H1 (cell line): ENCODE data around the gene RINT1. TPM values are rescaled to one million over a fixed set of nuclear protein-coding genes. Genes with fewer than 3 reads are reported as not detected.

ENCODE experiments used
- CTCF ChIA-PET: fragments of 300-600 bp; sonication (Branson Sonifier 250); formaldehyde crosslinking; loops from one replicate; lab custom pipeline; 2021; ENCODE audit not compliant: partially characterized antibody; lab: Charles Lee
- POLR2A ChIA-PET: fragments of 300-600 bp; sonication (Branson Sonifier 250); formaldehyde crosslinking; loops from one replicate; lab custom pipeline; 2021; ENCODE audit warnings: inconsistent platforms; ENCODE audit not compliant: partially characterized antibody; lab: Charles Lee
- DNase-seq, 2 experiments: peaks; one replicate each; pipeline versions ENCODE4 v3.0.0 to v3.0.0-alpha.2; 2010 to 2022; ENCODE audit warnings: low spot score in 2 of 2, low read depth in 1 of 2, mixed read lengths in 1 of 2
- FAIRE-seq: peaks from 2 replicates; lab custom pipeline; 2011; peaks lifted over from hg19 to GRCh38; lab: Jason Lieb, UNC
- H2AFZ ChIP-seq: 2 replicates; pipeline ENCODE4 v1.8.1; 2012; ENCODE audit warnings: low read length, inconsistent platforms
- H2AK5ac ChIP-seq: 2 replicates; pipeline ENCODE4 v1.6.1; 2013; ENCODE audit warnings: low read depth, low read length
- H2BK120ac ChIP-seq: replicated peaks from 2 replicates; pipeline ENCODE3; 2013; ENCODE audit warnings: low read depth, low read length, inconsistent platforms
- H2BK12ac ChIP-seq: 2 replicates; pipeline ENCODE4 v1.6.1; 2013; ENCODE audit warnings: low read depth, low read length
- H2BK15ac ChIP-seq: 2 replicates; pipeline ENCODE4 v1.6.1; 2013; ENCODE audit warnings: low read length
- H2BK20ac ChIP-seq: 2 replicates; pipeline ENCODE4 v1.6.1; 2013; ENCODE audit warnings: low read length
- H2BK5ac ChIP-seq: 2 replicates; pipeline ENCODE4 v1.6.1; 2013; ENCODE audit warnings: low read depth, low read length
- H3K14ac ChIP-seq: 2 replicates; pipeline ENCODE4 v1.6.1; 2013; ENCODE audit warnings: inconsistent platforms; ENCODE audit not compliant: insufficient read length
- H3K18ac ChIP-seq: 2 replicates; pipeline ENCODE4 v1.6.1; 2013; ENCODE audit warnings: low read length; ENCODE audit errors: extremely low read depth
- H3K23ac ChIP-seq: 2 replicates; pipeline ENCODE4 v1.6.1; 2013; ENCODE audit warnings: inconsistent platforms; ENCODE audit not compliant: insufficient read length
- H3K23me2 ChIP-seq: 2 replicates; pipeline ENCODE4 v1.6.1; 2013; ENCODE audit warnings: low read depth, low read length
- H3K27ac ChIP-seq: 2 replicates; pipeline ENCODE4 v1.6.1; 2011; ENCODE audit warnings: low read depth, low read length, inconsistent platforms
- H3K27me3 ChIP-seq, 4 experiments: replicated peaks in 1 of 4; 1 replicate in 1 of 4; 2 replicates in 3 of 4; pipeline versions ENCODE4 v1.6.1 to v1.8.1; 2011 to 2013; ENCODE audit warnings: low read length in 3 of 4, mild to moderate bottlenecking in 3 of 4, inconsistent platforms in 2 of 4, mixed read lengths in 2 of 4, moderate library complexity in 1 of 4; ENCODE audit not compliant: control insufficient read depth in 3 of 4, insufficient read depth in 3 of 4; ENCODE audit errors: extremely low read depth in 1 of 4
- H3K36me3 ChIP-seq, 4 experiments: 2 replicates each; pipeline versions ENCODE4 v1.6.1 to v1.8.1; 2011 to 2013; ENCODE audit warnings: mild to moderate bottlenecking in 4 of 4, low read length in 3 of 4, moderate library complexity in 2 of 4, control low read depth in 1 of 4, inconsistent platforms in 1 of 4; ENCODE audit not compliant: insufficient read depth in 4 of 4, control insufficient read depth in 2 of 4
- H3K4ac ChIP-seq: replicated peaks from 2 replicates; pipeline ENCODE3; 2013; ENCODE audit warnings: low read length, low read depth, mixed read lengths, inconsistent platforms; ENCODE audit not compliant: insufficient read length
- H3K4me1 ChIP-seq, 4 experiments: replicated peaks in 1 of 4; 1 replicate in 1 of 4; 2 replicates in 3 of 4; pipeline versions ENCODE4 v1.6.1 to v1.8.1; 2011 to 2013; ENCODE audit warnings: low read length in 3 of 4, inconsistent platforms in 2 of 4, mixed read lengths in 1 of 4; ENCODE audit not compliant: insufficient read depth in 4 of 4, control insufficient read depth in 3 of 4
- H3K4me2 ChIP-seq, 2 experiments: 2 replicates each; pipeline versions ENCODE4 v1.6.1 to v1.8.1; 2011 to 2013; ENCODE audit warnings: low read depth in 2 of 2, low read length in 2 of 2, control low read depth in 1 of 2, inconsistent platforms in 1 of 2, mild to moderate bottlenecking in 1 of 2; ENCODE audit not compliant: insufficient read depth in 1 of 2
- H3K4me3 ChIP-seq, 4 experiments: fragments of 200-600, 300-600 bp in 1 of 4; sonication (generic), shearing (Covaris generic), sonication (Bioruptor Twin) in 1 of 4; 2 replicates each; pipeline versions ENCODE4 v1.5.1 to v1.8.1; 2011 to 2016; ENCODE audit warnings: low read length in 4 of 4, low read depth in 3 of 4, control low read depth in 2 of 4, inconsistent platforms in 2 of 4, mild to moderate bottlenecking in 2 of 4, mixed read lengths in 1 of 4, moderate library complexity in 1 of 4; ENCODE audit not compliant: insufficient read depth in 2 of 4; ENCODE audit errors: extremely low read depth in 1 of 4
- H3K56ac ChIP-seq: replicated peaks from 2 replicates; pipeline ENCODE3; 2013; ENCODE audit warnings: low read depth, mild to moderate bottlenecking, mixed read lengths, low read length, inconsistent platforms; ENCODE audit not compliant: insufficient read length
- H3K79me1 ChIP-seq: 2 replicates; pipeline ENCODE4 v1.6.1; 2013; ENCODE audit warnings: low read depth, low read length, control low read depth
- H3K79me2 ChIP-seq, 2 experiments: 2 replicates each; pipeline versions ENCODE4 v1.6.1 to v1.8.1; 2012 to 2013; ENCODE audit warnings: low read length in 2 of 2, mild to moderate bottlenecking in 2 of 2, inconsistent platforms in 1 of 2; ENCODE audit not compliant: insufficient read depth in 2 of 2, control insufficient read depth in 1 of 2
- H3K9ac ChIP-seq, 4 experiments: replicated peaks in 1 of 4; 1 replicate in 1 of 4; 2 replicates in 3 of 4; pipeline versions ENCODE4 v1.6.1 to v1.8.1; 2011 to 2013; ENCODE audit warnings: low read depth in 3 of 4, low read length in 3 of 4, control low read depth in 2 of 4, mild to moderate bottlenecking in 2 of 4, moderate library complexity in 2 of 4, inconsistent platforms in 1 of 4; ENCODE audit errors: extremely low read depth in 1 of 4
- H3K9me3 ChIP-seq, 2 experiments: 2 replicates each; pipeline versions ENCODE4 v1.6.1 to v1.8.1; 2012 to 2013; ENCODE audit warnings: mild to moderate bottlenecking in 2 of 2, moderate library complexity in 2 of 2, control low read depth in 1 of 2, inconsistent platforms in 1 of 2, low read depth in 1 of 2, low read length in 1 of 2, mixed read lengths in 1 of 2; ENCODE audit not compliant: insufficient read depth in 2 of 2
- H4K20me1 ChIP-seq, 2 experiments: replicated peaks in 1 of 2; 2 replicates each; pipeline versions ENCODE3 to v1.8.1; 2011 to 2013; ENCODE audit warnings: inconsistent platforms in 2 of 2, low read length in 2 of 2, mild to moderate bottlenecking in 1 of 2; ENCODE audit not compliant: insufficient read depth in 2 of 2, control insufficient read depth in 1 of 2
- H4K5ac ChIP-seq: 2 replicates; pipeline ENCODE4 v1.6.1; 2013; ENCODE audit warnings: low read length, low read depth, mixed read lengths, inconsistent platforms; ENCODE audit not compliant: insufficient read length
- H4K8ac ChIP-seq: 2 replicates; pipeline ENCODE4 v1.8.0; 2013; ENCODE audit warnings: mild to moderate bottlenecking, moderate library complexity, low read length, inconsistent platforms; ENCODE audit not compliant: insufficient read depth; ENCODE audit errors: extremely low read depth
- H4K91ac ChIP-seq: replicated peaks from 2 replicates; pipeline ENCODE3; 2013; ENCODE audit warnings: low read length, mixed read lengths, inconsistent platforms; ENCODE audit not compliant: insufficient read length
- ATF2 ChIP-seq: IDR thresholded peaks from 2 replicates; pipeline ENCODE4 v1.6.1; 2012; ENCODE audit warnings: low read length, inconsistent platforms
- CREB1 ChIP-seq: IDR thresholded peaks from 2 replicates; pipeline ENCODE4 v1.6.1; 2012; ENCODE audit warnings: inconsistent platforms
- CTBP2 ChIP-seq: IDR thresholded peaks from 2 replicates; pipeline ENCODE4 v1.7.0; 2011; ENCODE audit warnings: borderline replicate concordance, mild to moderate bottlenecking, moderate library complexity, mixed read lengths, low read length; ENCODE audit not compliant: insufficient read depth, insufficient read length
- EZH2 ChIP-seq: fragments of 200-600 bp; sonication (generic); IDR thresholded peaks from 2 replicates; pipeline ENCODE4 v1.7.1; 2012; ENCODE audit warnings: low read depth, mild to moderate bottlenecking, moderate library complexity, low read length, inconsistent platforms; ENCODE audit not compliant: severe bottlenecking
- HDAC2 ChIP-seq, 2 experiments: fragments of 300-600 bp in 1 of 2; sonication (generic) in 1 of 2; IDR thresholded peaks; 2 replicates each; pipeline ENCODE4 v1.6.1; 2011 to 2012; ENCODE audit warnings: low read depth in 2 of 2, low read length in 2 of 2, mild to moderate bottlenecking in 2 of 2, moderate library complexity in 2 of 2, borderline replicate concordance in 1 of 2, inconsistent platforms in 1 of 2
- KDM4A ChIP-seq: IDR thresholded peaks from one replicate; pipeline ENCODE4 v1.7.1; 2012; ENCODE audit warnings: low read depth, mild to moderate bottlenecking, moderate library complexity, low read length, inconsistent platforms; ENCODE audit not compliant: severe bottlenecking
- NANOG ChIP-seq: IDR thresholded peaks from 2 replicates; pipeline ENCODE4 v1.6.1; 2011; ENCODE audit warnings: low read length, low read depth, mild to moderate bottlenecking, inconsistent platforms; ENCODE audit not compliant: insufficient read depth, poor library complexity, severe bottlenecking
- RAD21 ChIP-seq, 2 experiments: IDR thresholded peaks in 1 of 2; conservative IDR thresholded peaks in 1 of 2; 2 replicates each; pipeline ENCODE4 v1.6.1; 2011; ENCODE audit warnings: low read depth in 2 of 2, low read length in 2 of 2, improper control_type of control experiment in 1 of 2, inconsistent platforms in 1 of 2, mild to moderate bottlenecking in 1 of 2, moderate library complexity in 1 of 2
- TBP ChIP-seq: IDR thresholded peaks from 2 replicates; pipeline ENCODE4 v1.6.1; 2011; ENCODE audit warnings: low read depth, low read length, improper control_type of control experiment
- WGBS, 2 experiments: shearing (Covaris generic) in 1 of 2; methylation state at CpG; one replicate each; pipeline versions ENCODE4 v1.1.6 to v1.1.7; 2013 to 2015; ENCODE audit warnings: low lambda C conversion rate in 2 of 2, mixed read lengths in 2 of 2, inconsistent platforms in 1 of 2, low coverage in 1 of 2, missing lambda C conversion rate in 1 of 2; ENCODE audit not compliant: insufficient replicate concordance in 2 of 2, insufficient coverage in 1 of 2, insufficient read length in 1 of 2; ENCODE audit errors: extremely low coverage in 1 of 2, missing lambda C conversion rate in 1 of 2; 5-methylcytosine and 5-hydroxymethylcytosine counted together
- polyA plus RNA-seq, 7 experiments: library from polyadenylated mRNA; depleted of rRNA in 3 of 7; stranded (reverse) in 5 of 7; unstranded in 2 of 7; fragments of >200 nt in 5 of 7; fragments of 200-250 nt in 2 of 7; gene quantifications; 1 replicate in 5 of 7; 2 replicates in 1 of 7; 4 replicates in 1 of 7; pipeline versions ENCODE4 v1.2.1 to v1.2.3, GENCODE V29; 2011 to 2013; ENCODE audit warnings: missing spikeins in 2 of 7, mixed read lengths in 2 of 7
- total RNA-seq: library from RNA; stranded (reverse); fragmentation: NEBNext Ultra II Directional; extraction: Animal tissue kit (Norgen Biotek cat#: 25700); gene quantifications from 2 replicates; pipeline ENCODE4 v1.2.1, GENCODE V29; 2021

The RINT1 gene
- total and polyA plus RNA-seq, 2 of the 8 experiments (the other 6 are each of a cell fraction or from before 2014, with no cell fraction given), result 7.8 to 21.8 TPM

- Histone ChIP-seq H2BK5ac (no peak overlapping the region), H3K79me1 (no peaks in the 10 kb centered on the region), H4K91ac (no peak overlapping the region), H3K27me3 (no peaks in the 10 kb centered on the region), H2BK20ac (no peak overlapping the region), H2BK120ac (no peak overlapping the region), H3K18ac (no peak overlapping the region), H4K5ac (no peak overlapping the region), H3K36me3 (peaks cover 8 to 29% (median 22%) of the 10 kb centered on the region in 4 experiments), H2BK15ac (no peak overlapping the region), H3K23me2 (no peaks in the 10 kb centered on the region), H3K9me3 (no peaks in the 10 kb centered on the region), H3K4me1 (peaks cover 0 to 3% (median 0%) of the 10 kb centered on the region in 4 experiments; a peak in 2 of 7 replicates), H2AFZ (no peak overlapping the region), H3K4ac (no peak overlapping the region), H3K56ac (no peak overlapping the region), H3K14ac (no peak overlapping the region), H4K20me1 (peaks cover 0 to 4% of the 10 kb centered on the region in 2 experiments), H3K9ac (no peak overlapping the region), H3K79me2 (no peaks in the 10 kb centered on the region), H3K4me3 (no peak overlapping the region), H4K8ac (no peak overlapping the region), H2BK12ac (no peak overlapping the region), H3K27ac (no peak overlapping the region), H2AK5ac (no peak overlapping the region), H3K23ac (no peak overlapping the region), H3K4me2 (no peak overlapping the region)
- no peak for FAIRE-seq
- CTCF ChIA-PET, result interaction anchor here (0.9 to 1.6 kb wide), 4 partner anchors 17 to 294 kb away, joined by 3 to 6 read pairs (median 4); no protein-coding TSS in a partner anchor
- POLR2A ChIA-PET, result interaction anchor here (0.6 to 1.8 kb wide), 4 partner anchors 8 to 27 kb away, joined by 3 to 6 read pairs (median 6); no protein-coding TSS in a partner anchor
- DNase-seq, result no peak
- 92% methylated on average over 8 of the region's 8 CpGs; no CpG with 5 or more reads in 1 of the 2 experiments for WGBS, 2 experiments
- no peak for TF ChIP-seq KDM4A
- no peak for TF ChIP-seq RAD21 (IDR thresholded peaks at IDR 0.05 in 1 of 2, conservative IDR thresholded peaks at IDR 0.05 in 1 of 2; ENCODE audit: low read depth in 2 of 2, low read length in 2 of 2)
- no peak for TF ChIP-seq NANOG
- TF ChIP-seq HDAC2 (IDR thresholded peaks at IDR 0.05; ENCODE audit: borderline replicate concordance in 1 of 2, low read depth in 2 of 2, low read length in 2 of 2), result no peak
- TF ChIP-seq TBP, result no peak
- TF ChIP-seq ATF2, result no peak
- TF ChIP-seq CREB1, result no peak
- no peak for TF ChIP-seq EZH2
- TF ChIP-seq CTBP2, result no peak
Observed at GRCh38 chr7:105610165-105610930, 78.3 kb downstream of the RINT1 start.
